ENCODE results near the gene MROH2A.

DNA sequence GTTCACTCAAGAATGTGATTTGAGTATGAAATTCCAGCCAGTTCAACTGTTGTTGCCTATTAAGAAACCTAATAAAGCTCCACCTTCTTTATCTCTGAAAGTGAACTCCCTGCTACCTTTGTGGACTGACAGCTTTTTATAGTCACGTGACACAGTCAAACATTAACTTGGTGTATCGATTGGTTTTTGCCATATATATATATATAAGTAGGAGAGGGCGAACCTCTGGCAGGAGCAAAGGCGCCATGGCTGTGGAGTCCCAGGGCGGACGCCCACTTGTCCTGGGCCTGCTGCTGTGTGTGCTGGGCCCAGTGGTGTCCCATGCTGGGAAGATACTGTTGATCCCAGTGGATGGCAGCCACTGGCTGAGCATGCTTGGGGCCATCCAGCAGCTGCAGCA is 18.1 kb upstream of the MROH2A start, which contains the start of gene UGT1A1:
- TF ChIP-seq CTCF (IDR thresholded peaks at IDR 0.05) (no peak), POLR2A (IDR thresholded peaks at IDR 0.05) (no peak), POLR2AphosphoS5 (IDR thresholded peaks at IDR 0.05) (no peak)

Data from prostate gland (tissue), 2 donors.